ENCODE measurements around the gene SLX4IP.

SLX4IP gene

GRCh38 chr20:10669843-10670446 is 234.8 kb downstream of the SLX4IP start:
- DNase-seq, result no peak

GRCh38 chr20:10670501-10671220 is 235.6 kb downstream of the SLX4IP start:
- no peak for DNase-seq

GRCh38 chr20:10671221-10671918 is 236.3 kb downstream of the SLX4IP start:
- peak; percentile 82 to 95 for DNase-seq

- DNase-seq, result peak; percentile 23 to 81
These were observed 237.0 kb downstream of the SLX4IP start for GRCh38 chr20:10671919-10672623.

- DNase-seq, result peak; percentile 40 to 49
These were observed 237.6 kb downstream of the SLX4IP start for GRCh38 chr20:10672624-10673127.

- no peak for DNase-seq
These were observed 238.2 kb downstream of the SLX4IP start for GRCh38 chr20:10673176-10673841.

- peak; percentile 91 to 94 for DNase-seq
These were observed 239.0 kb downstream of the SLX4IP start, which contains the start of gene JAG1 for GRCh38 chr20:10673842-10674683. Gene JAG1 (minus strand): TSS chr20:10673999. CDS start chr20:10673530, 469 bp downstream.

GRCh38 chr20:10674684-10675449 is 239.8 kb downstream of the SLX4IP start:
- peak; percentile 60 to 65 for DNase-seq

GRCh38 chr20:10675450-10675848 is 240.3 kb downstream of the SLX4IP start:
- no peak for DNase-seq

- DNase-seq, result peak; percentile 41 to 59
These were observed 241.4 kb downstream of the SLX4IP start for GRCh38 chr20:10676518-10676917.

Measured in inflammatory macrophage treated with lipopolysaccharide for 1 hour (primary cell).